Heart left ventricle (tissue), 16 donors: ENCODE measurements around the gene PLXNC1. TPM values are rescaled to one million over a fixed set of nuclear protein-coding genes. Genes with fewer than 3 reads are reported as not detected.
A peak's percentile ranks its signal among the peaks of the same experiment; 100 is the strongest.

Experiments used
- ATAC-seq, 4 donors: fragments of 200-7000 bp; cut with Tn5 transposase; one replicate each; pipeline ENCODE4 v1.9.1; 2020 to 2022; ENCODE audit warnings: moderate library complexity in 4 of 4, mild to moderate bottlenecking in 3 of 4, moderate number of reproducible peaks in 1 of 4
- DNase-seq, 5 donors: peaks; one replicate each; pipeline ENCODE4 v3.0.0-alpha.2; 2020
- H3K27ac ChIP-seq, 12 donors: fragments of 200-600 bp; sonication (generic) in 4 of 12; one replicate each; pipeline versions ENCODE4 v1.5.0 to v1.8.0; 2016 to 2022; ENCODE audit warnings: mild to moderate bottlenecking in 2 of 12
- H3K27me3 ChIP-seq, 9 donors: fragments of 200-600 bp; sonication (generic) in 2 of 9; one replicate each; pipeline versions ENCODE4 v1.5.1 to v1.8.0; 2016 to 2022; ENCODE audit warnings: mild to moderate bottlenecking in 3 of 9
- H3K36me3 ChIP-seq, 9 donors: fragments of 200-600 bp; sonication (generic) in 2 of 9; one replicate each; pipeline versions ENCODE4 v1.5.0 to v1.8.0; 2018 to 2022; ENCODE audit warnings: mild to moderate bottlenecking in 2 of 9
- H3K4me1 ChIP-seq, 12 donors: fragments of 200-600 bp; sonication (generic) in 4 of 12; one replicate each; pipeline versions ENCODE4 v1.5.0 to v1.8.0; 2016 to 2022; ENCODE audit warnings: mild to moderate bottlenecking in 3 of 12
- H3K4me3 ChIP-seq, 12 donors: fragments of 200-600 bp; sonication (generic) in 4 of 12; one replicate each; pipeline versions ENCODE4 v1.5.0 to v1.8.0; 2017 to 2022; ENCODE audit warnings: mild to moderate bottlenecking in 9 of 12, moderate library complexity in 4 of 12
- H3K9me3 ChIP-seq, 12 donors: fragments of 200-600 bp; sonication (generic) in 4 of 12; one replicate each; pipeline versions ENCODE4 v1.5.0 to v1.8.0; 2016 to 2022; ENCODE audit warnings: mild to moderate bottlenecking in 1 of 12
- POLR2A ChIP-seq, 2 donors: fragments of 450-650 bp; IDR thresholded peaks; one replicate each; pipeline ENCODE4 v1.6.1; 2017; ENCODE audit warnings: antibody characterized with exemption in 2 of 2, mild to moderate bottlenecking in 2 of 2, moderate library complexity in 2 of 2
- WGBS, 4 donors: extraction: QIAGEN DNeasy Blood & Tissue Kit in 2 of 4; methylation state at CpG; one replicate each; pipeline versions ENCODE4 v1.1.5 to v1.1.7; 2013 to 2018; 5-methylcytosine and 5-hydroxymethylcytosine counted together
- intact Hi-C, 10 donors: fragments of 100-400 bp; cut with DNase I; formaldehyde crosslinking; loops; one replicate each; pipeline versions ENCODE4 v1.11.1 to v1.14.2; 2022
- polyA plus RNA-seq, 2 donors: library from polyadenylated mRNA; stranded (reverse); fragments of 200-250 nt; gene quantifications; one replicate each; pipeline ENCODE4 v1.2.3, GENCODE V29; 2013
- total RNA-seq, 9 donors: library from RNA; depleted of rRNA in 2 of 9; stranded (reverse); fragments of >200 nt in 2 of 9; fragmentation: NEBNext Ultra II Directional in 3 of 9; extraction: Animal tissue kit (Norgen Biotek cat#: 25700) in 3 of 9; gene quantifications; one replicate each; pipeline versions ENCODE4 v1.1.0 to v1.2.4, GENCODE V29; 2016 to 2023
- TF ChIP-seq, protein P1 (sequence below), 12 donors: fragments of 200-600 bp; sonication (generic) in 4 of 12; IDR thresholded peaks; one replicate each; pipeline versions ENCODE4 v1.5.0 to v1.8.0; 2018 to 2022; ENCODE audit warnings: antibody characterized with exemption in 12 of 12, mild to moderate bottlenecking in 5 of 12
- donor health status: ischemic (EF 13 %, LVEDD 7.1; RV severe dilation, severe dysfunction).
- donor health status: healthy with polysubstance abuse.
- donor health status: DM: no; HTN: yes; CAD: no.
- donor health status: DM: no; HTN: no; CAD: no.
- donor health status: ischemic (EF 25% LVEDD 6.9; RV normal size, moderate dysfunction).
- donor health status: ischemic (EF 25% LVEDD 5.7; RV mildly dilated, moderate dysfunction).
- donor health status: healthy.
- donor health status: DM: yes; HTN: yes; CAD: no.
- donor health status: ischemic (EF 35%, LVEDD 5.7; RV mildly dilated, moderate dysfunction).
- donor health status: nonischemic (EF 11% LVEDD 7.7; RV severe dilation, severe dysfunction).
- donor health status: DM: yes; HTN: yes; CAD: no.
- donor health status: PGD.
- donor health status: ischemic (EF 29% LVEDD 5.4; RV normal size, mild dysfunction).
- donor health status: nonischemic (EF 23%, LVEDD 6.1; RV moderate dilation, normal function).

Gene PLXNC1
- total and polyA plus RNA-seq, 11 donors = 0.84 to 18.4 (median 3.1) TPM

DNA sequence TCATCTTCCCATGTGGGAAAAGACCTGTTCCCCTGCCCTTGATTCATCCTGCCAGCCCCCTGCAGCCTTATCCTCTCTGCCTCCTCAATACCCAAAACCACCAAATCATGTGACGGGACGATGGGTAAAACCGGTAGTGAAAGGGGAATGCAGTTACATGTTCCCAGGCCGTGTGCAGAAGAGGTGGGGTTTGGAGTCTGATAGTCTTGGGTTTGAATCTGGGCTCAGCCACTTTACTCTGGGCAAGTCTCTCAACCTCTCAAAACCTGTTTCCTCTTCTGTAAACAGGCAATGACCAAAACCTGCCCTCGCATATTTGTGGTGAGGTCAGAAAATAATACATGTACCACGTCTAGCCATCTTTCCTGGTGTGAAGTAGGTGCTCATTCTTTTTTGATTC is 123.0 kb downstream of the PLXNC1 start:
- H3K4me3 ChIP-seq = no peak overlapping the region
- no peak for DNase-seq
- peak overlapping the region in 2 of 12 donors; percentile 5 to 27 for H3K27ac ChIP-seq
- no peak for ATAC-seq
- TF ChIP-seq, protein P1, sequence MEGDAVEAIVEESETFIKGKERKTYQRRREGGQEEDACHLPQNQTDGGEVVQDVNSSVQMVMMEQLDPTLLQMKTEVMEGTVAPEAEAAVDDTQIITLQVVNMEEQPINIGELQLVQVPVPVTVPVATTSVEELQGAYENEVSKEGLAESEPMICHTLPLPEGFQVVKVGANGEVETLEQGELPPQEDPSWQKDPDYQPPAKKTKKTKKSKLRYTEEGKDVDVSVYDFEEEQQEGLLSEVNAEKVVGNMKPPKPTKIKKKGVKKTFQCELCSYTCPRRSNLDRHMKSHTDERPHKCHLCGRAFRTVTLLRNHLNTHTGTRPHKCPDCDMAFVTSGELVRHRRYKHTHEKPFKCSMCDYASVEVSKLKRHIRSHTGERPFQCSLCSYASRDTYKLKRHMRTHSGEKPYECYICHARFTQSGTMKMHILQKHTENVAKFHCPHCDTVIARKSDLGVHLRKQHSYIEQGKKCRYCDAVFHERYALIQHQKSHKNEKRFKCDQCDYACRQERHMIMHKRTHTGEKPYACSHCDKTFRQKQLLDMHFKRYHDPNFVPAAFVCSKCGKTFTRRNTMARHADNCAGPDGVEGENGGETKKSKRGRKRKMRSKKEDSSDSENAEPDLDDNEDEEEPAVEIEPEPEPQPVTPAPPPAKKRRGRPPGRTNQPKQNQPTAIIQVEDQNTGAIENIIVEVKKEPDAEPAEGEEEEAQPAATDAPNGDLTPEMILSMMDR (IDR thresholded peaks at IDR 0.05) = no peak
- no peak for TF ChIP-seq POLR2A (IDR thresholded peaks at IDR 0.05)
- 74 to 92% (median 81%) methylated on average over 6 of the region's 6 CpGs for WGBS, 4 donors
- no peaks in the 10 kb centered on the region for H3K27me3 ChIP-seq
- peaks cover 0 to 5% (median 0%) of the 10 kb centered on the region in 9 donors for H3K36me3 ChIP-seq
- intact Hi-C loops = no loop called here
- no peaks in the 10 kb centered on the region for H3K9me3 ChIP-seq
- H3K4me1 ChIP-seq = peaks cover 0 to 38% (median 7%) of the 10 kb centered on the region in 12 donors

DNA sequence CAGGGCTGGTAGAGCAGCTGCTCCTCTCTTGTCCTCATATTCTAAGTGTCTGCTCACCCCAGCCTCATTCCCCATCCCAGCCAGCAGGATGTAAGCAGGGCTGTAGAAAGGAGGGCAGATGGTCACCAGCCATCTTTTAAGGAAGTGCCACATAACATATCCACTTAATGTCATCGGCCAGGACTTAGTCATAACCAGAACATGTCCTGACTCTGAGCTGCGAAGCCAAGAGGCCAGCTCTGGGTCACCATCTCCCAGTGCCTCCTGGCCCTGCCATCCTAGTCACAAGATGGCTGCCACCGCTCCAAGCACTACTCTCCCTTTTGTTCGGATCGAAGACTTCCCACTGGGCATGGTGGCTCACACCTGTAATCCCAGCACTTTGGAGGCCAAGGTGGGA is 123.9 kb downstream of the PLXNC1 start:
- intact Hi-C loops = no loop called here
- Histone ChIP-seq H3K9me3 (no peaks in the 10 kb centered on the region), H3K36me3 (peaks cover 0 to 5% (median 0%) of the 10 kb centered on the region in 9 donors), H3K27me3 (no peaks in the 10 kb centered on the region), H3K4me1 (peaks cover 0 to 28% (median 6%) of the 10 kb centered on the region in 12 donors), H3K27ac (no peak overlapping the region), H3K4me3 (no peak overlapping the region)
- TF ChIP-seq, protein P1 (IDR thresholded peaks at IDR 0.05) = no peak
- TF ChIP-seq POLR2A (IDR thresholded peaks at IDR 0.05) = no peak
- DNase-seq (no peak), ATAC-seq (no peak)
- 92 to 100% (median 95%) methylated on average over 5 of the region's 5 CpGs for WGBS, 4 donors

DNA sequence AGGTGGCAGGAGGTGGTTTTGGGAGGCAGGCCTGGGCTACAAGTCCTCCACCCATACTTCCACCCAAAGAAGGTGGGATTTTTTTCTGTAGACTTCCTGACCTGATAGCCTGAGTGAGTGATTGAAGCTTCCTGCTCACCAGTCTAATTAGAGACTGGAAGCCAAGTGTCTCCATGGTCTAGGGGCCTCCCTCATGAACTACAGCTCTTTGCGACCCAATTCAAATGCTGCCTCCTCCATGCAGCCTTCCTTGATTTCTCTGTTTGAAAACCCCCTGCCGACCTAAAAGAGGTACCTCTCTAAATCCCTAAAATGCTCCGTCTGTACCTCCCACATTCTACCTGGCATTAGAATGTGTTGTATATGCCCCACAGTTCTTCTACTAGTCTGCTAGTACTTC is 124.9 kb downstream of the PLXNC1 start:
- H3K36me3 ChIP-seq = peaks cover 0 to 13% (median 0%) of the 10 kb centered on the region in 9 donors
- TF ChIP-seq POLR2A (IDR thresholded peaks at IDR 0.05) = no peak
- TF ChIP-seq, protein P1 (IDR thresholded peaks at IDR 0.05) = no peak
- H3K27me3 ChIP-seq = no peaks in the 10 kb centered on the region
- ATAC-seq (no peak), DNase-seq (no peak)
- no peak overlapping the region for H3K4me3 ChIP-seq
- no peak overlapping the region for H3K27ac ChIP-seq
- intact Hi-C loops = no loop called here
- H3K9me3 ChIP-seq = no peaks in the 10 kb centered on the region
- 94 to 97% (median 95%) methylated on average over 3 of the region's 3 CpGs for WGBS, 4 donors
- peaks cover 0 to 23% (median 0%) of the 10 kb centered on the region in 12 donors for H3K4me1 ChIP-seq

DNA sequence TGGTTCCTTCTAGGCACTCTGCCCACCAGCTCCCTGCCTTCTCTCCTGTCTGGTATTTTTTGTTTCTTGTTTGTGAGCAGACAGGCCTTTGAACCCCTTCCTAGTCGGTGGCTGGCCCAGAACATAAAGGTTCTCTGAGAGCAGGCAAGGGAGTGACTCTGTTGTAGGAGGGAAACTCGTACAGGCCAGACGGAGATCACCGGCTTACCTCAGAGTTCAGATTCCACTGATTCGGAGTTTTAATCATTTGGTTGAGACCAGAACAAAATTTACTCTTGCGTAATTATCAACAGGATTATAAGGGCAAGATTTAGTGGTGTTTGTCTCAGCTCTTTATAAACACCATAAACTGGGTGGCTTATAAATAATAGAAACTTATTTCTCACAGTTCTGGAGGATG is 128.3 kb downstream of the PLXNC1 start:
- TF ChIP-seq, protein P1 (IDR thresholded peaks at IDR 0.05) = no peak
- no peak for TF ChIP-seq POLR2A (IDR thresholded peaks at IDR 0.05)
- intact Hi-C loops = no loop called here
- ATAC-seq (no peak), DNase-seq (no peak)
- Histone ChIP-seq H3K9me3 (no peaks in the 10 kb centered on the region), H3K36me3 (peaks cover 0 to 33% (median 0%) of the 10 kb centered on the region in 9 donors), H3K4me1 (peaks cover 0 to 12% (median 0%) of the 10 kb centered on the region in 12 donors), H3K27me3 (no peaks in the 10 kb centered on the region), H3K27ac (no peak overlapping the region), H3K4me3 (no peak overlapping the region)
- 93 to 98% (median 95%) methylated on average over 6 of the region's 6 CpGs for WGBS, 4 donors
